H9 (cell line): ENCODE data around the gene HBG2. TPM values are rescaled to one million over a fixed set of nuclear protein-coding genes. Genes with fewer than 3 reads are reported as not detected.

ENCODE experiments used
- DNase-seq: peaks from one replicate; pipeline ENCODE4 v3.0.0-alpha.2; 2017
- H2AFZ ChIP-seq: one replicate; pipeline ENCODE4 v1.6.1; 2013; ENCODE audit warnings: mild to moderate bottlenecking, low read length, control low read depth, moderate library complexity
- H2AK5ac ChIP-seq: 2 replicates; pipeline ENCODE4 v1.6.1; 2013; ENCODE audit warnings: low read length, control low read depth, mixed read lengths; ENCODE audit not compliant: insufficient read length
- H2BK120ac ChIP-seq: one replicate; pipeline ENCODE4 v1.6.1; 2013; ENCODE audit warnings: low read depth, mild to moderate bottlenecking, low read length, control low read depth, inconsistent platforms; ENCODE audit not compliant: poor library complexity, severe bottlenecking
- H2BK12ac ChIP-seq: 2 replicates; pipeline ENCODE4 v1.6.1; 2013; ENCODE audit warnings: low read length, control low read depth, mixed read lengths, low read depth; ENCODE audit not compliant: insufficient read length
- H2BK15ac ChIP-seq: 2 replicates; pipeline ENCODE4 v1.6.1; 2013; ENCODE audit warnings: low read depth, low read length, control low read depth
- H2BK20ac ChIP-seq: one replicate; pipeline ENCODE4 v1.6.1; 2013; ENCODE audit warnings: low read depth, mild to moderate bottlenecking, low read length, control low read depth, inconsistent platforms; ENCODE audit not compliant: poor library complexity, severe bottlenecking
- H2BK5ac ChIP-seq: 2 replicates; pipeline ENCODE4 v1.6.1; 2013; ENCODE audit warnings: low read length, control low read depth, mixed read lengths; ENCODE audit not compliant: insufficient read length
- H3K14ac ChIP-seq: 2 replicates; pipeline ENCODE4 v1.6.1; 2013; ENCODE audit warnings: low read length, control low read depth; ENCODE audit not compliant: insufficient read depth
- H3K18ac ChIP-seq: 2 replicates; pipeline ENCODE4 v1.6.1; 2013; ENCODE audit warnings: low read depth, mild to moderate bottlenecking, mixed read lengths, low read length, control low read depth; ENCODE audit not compliant: insufficient read length
- H3K23ac ChIP-seq: 2 replicates; pipeline ENCODE4 v1.6.1; 2013; ENCODE audit warnings: low read length, control low read depth, mixed read lengths, low read depth; ENCODE audit not compliant: insufficient read length
- H3K23me2 ChIP-seq: 2 replicates; pipeline ENCODE4 v1.6.1; 2013; ENCODE audit warnings: low read depth, mild to moderate bottlenecking, mixed read lengths, low read length, control low read depth; ENCODE audit not compliant: insufficient read length, poor library complexity, severe bottlenecking
- H3K27ac ChIP-seq: 2 replicates; pipeline ENCODE4 v1.5.1; 2013; ENCODE audit warnings: low read length, control low read depth, mixed read lengths, low read depth; ENCODE audit not compliant: insufficient read length
- H3K27me3 ChIP-seq: 2 replicates; pipeline ENCODE4 v1.6.1; 2013; ENCODE audit warnings: low read length, control low read depth, inconsistent platforms; ENCODE audit not compliant: insufficient read depth
- H3K4ac ChIP-seq: 2 replicates; pipeline ENCODE4 v1.6.1; 2013; ENCODE audit warnings: low read depth, mild to moderate bottlenecking, control low read depth, inconsistent platforms, low read length, moderate library complexity
- H3K4me1 ChIP-seq: 2 replicates; pipeline ENCODE4 v1.6.1; 2013; ENCODE audit warnings: low read length, control low read depth, inconsistent platforms; ENCODE audit not compliant: insufficient read depth
- H3K4me2 ChIP-seq: 2 replicates; pipeline ENCODE4 v1.6.1; 2013; ENCODE audit warnings: low read length, control low read depth, mixed read lengths; ENCODE audit not compliant: insufficient read length, insufficient read depth
- H3K56ac ChIP-seq: 2 replicates; pipeline ENCODE4 v1.6.1; 2013; ENCODE audit warnings: low read depth, mild to moderate bottlenecking, mixed read lengths, low read length, control low read depth; ENCODE audit not compliant: insufficient read length
- H3K79me1 ChIP-seq: 2 replicates; pipeline ENCODE4 v1.6.1; 2013; ENCODE audit warnings: low read depth, mild to moderate bottlenecking, moderate library complexity, low read length, control low read depth, inconsistent platforms; ENCODE audit not compliant: insufficient read depth, poor library complexity, severe bottlenecking
- H3K79me2 ChIP-seq: 2 replicates; pipeline ENCODE4 v1.6.1; 2013; ENCODE audit warnings: low read length, control low read depth, inconsistent platforms; ENCODE audit not compliant: insufficient read depth
- H3K9ac ChIP-seq: 2 replicates; pipeline ENCODE4 v1.6.1; 2013; ENCODE audit warnings: low read length, control low read depth, mixed read lengths; ENCODE audit not compliant: insufficient read length; ENCODE audit errors: extremely low read depth
- H3K9me3 ChIP-seq: one replicate; pipeline ENCODE4 v1.6.1; 2013; ENCODE audit warnings: low read depth, low read length, inconsistent platforms; ENCODE audit not compliant: control insufficient read depth
- H3T11ph ChIP-seq: one replicate; pipeline ENCODE4 v1.6.1; 2013; ENCODE audit warnings: mild to moderate bottlenecking, low read length, control low read depth, inconsistent platforms
- H4K20me1 ChIP-seq: one replicate; pipeline ENCODE4 v1.6.1; 2013; ENCODE audit not compliant: control insufficient read depth, insufficient read length, insufficient read depth
- H4K5ac ChIP-seq: 2 replicates; pipeline ENCODE4 v1.6.1; 2013; ENCODE audit warnings: low read depth, mild to moderate bottlenecking, mixed read lengths, low read length, control low read depth; ENCODE audit not compliant: insufficient read length
- H4K8ac ChIP-seq: replicated peaks from 2 replicates; pipeline ENCODE4 v1.6.1; 2013; ENCODE audit warnings: low read length, control low read depth, mixed read lengths, low read depth; ENCODE audit not compliant: insufficient read length
- H4K91ac ChIP-seq: 2 replicates; pipeline ENCODE4 v1.6.1; 2013; ENCODE audit warnings: low read depth, mild to moderate bottlenecking, moderate library complexity, mixed read lengths, low read length, control low read depth; ENCODE audit not compliant: insufficient read length
- H3K27ac Mint-ChIP-seq, 3 experiments: 2 replicates in 2 of 3; 3 replicates in 1 of 3; pipeline ENCODE4 v1.8.0; 2020 to 2021; ENCODE audit warnings: mixed read lengths in 3 of 3, mild to moderate bottlenecking in 1 of 3, moderate library complexity in 1 of 3
- H3K27me3 Mint-ChIP-seq: 2 replicates; pipeline ENCODE4 v1.8.0; 2021; ENCODE audit warnings: low read depth, mild to moderate bottlenecking, moderate library complexity, mixed read lengths
- H3K36me3 Mint-ChIP-seq, 3 experiments: 2 replicates in 2 of 3; 3 replicates in 1 of 3; pipeline ENCODE4 v1.8.0; 2020 to 2021; ENCODE audit warnings: low read depth in 3 of 3, mixed read lengths in 3 of 3; ENCODE audit not compliant: insufficient read depth in 1 of 3
- H3K4me1 Mint-ChIP-seq, 2 experiments: 2 replicates each; pipeline ENCODE4 v1.8.0; 2020; ENCODE audit warnings: mixed read lengths in 2 of 2
- H3K4me3 Mint-ChIP-seq, 2 experiments: 2 replicates in 1 of 2; 3 replicates in 1 of 2; pipeline ENCODE4 v1.8.0; 2020 to 2021; ENCODE audit warnings: mild to moderate bottlenecking in 2 of 2, mixed read lengths in 2 of 2, moderate library complexity in 1 of 2
- H3K9me3 Mint-ChIP-seq, 2 experiments: 2 replicates in 1 of 2; 3 replicates in 1 of 2; pipeline ENCODE4 v1.8.0; 2020; ENCODE audit warnings: mild to moderate bottlenecking in 2 of 2, mixed read lengths in 2 of 2, moderate library complexity in 1 of 2
- WGBS: extraction: QIAGEN DNeasy Blood & Tissue Kit; methylation state at CpG from one replicate; pipeline ENCODE4 v1.1.7; 2013; ENCODE audit warnings: missing lambda C conversion rate, low lambda C conversion rate, mixed read lengths; ENCODE audit not compliant: insufficient read length; ENCODE audit errors: extremely low coverage; 5-methylcytosine and 5-hydroxymethylcytosine counted together
- total RNA-seq: library from RNA; stranded (reverse); gene quantifications from 2 replicates; pipeline ENCODE4 v1.2.1, GENCODE V29; 2021
- TF ChIP-seq, protein P1 (sequence below): fragments of 200-600 bp; sonication (generic); conservative IDR thresholded peaks from 3 replicates; pipeline ENCODE4 v1.8.0; 2021; ENCODE audit warnings: antibody characterized with exemption, mild to moderate bottlenecking

Gene HBG2
- total RNA-seq, 1 experiment from 2014 or later: not detected

DNA sequence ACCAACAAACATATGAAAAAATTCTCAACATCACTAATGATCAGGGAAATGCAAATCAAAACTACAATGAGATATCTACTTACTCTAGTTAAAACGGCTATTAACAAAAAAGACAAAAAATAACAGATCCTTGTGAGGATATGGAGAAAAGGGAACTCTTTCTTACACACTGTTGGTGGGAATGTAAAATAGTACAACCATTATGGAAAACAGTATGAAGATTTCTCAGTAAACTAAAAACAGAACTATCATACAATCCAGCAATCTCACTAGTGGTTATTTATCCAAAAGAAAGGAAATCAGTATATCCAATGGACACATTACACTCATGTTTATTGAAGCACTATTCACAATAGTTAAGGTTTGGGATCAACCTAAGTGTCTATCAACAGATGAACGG, 11.3 kb upstream of the HBG2 start:
- Histone ChIP-seq H2BK12ac (no peak overlapping the region), H2BK15ac (no peak overlapping the region), H4K8ac (no peak overlapping the region), H3K23ac (no peak overlapping the region), H3K56ac (no peak overlapping the region), H2AFZ (no peak overlapping the region), H3K23me2 (no peaks in the 10 kb centered on the region), H3K14ac (no peak overlapping the region), H3T11ph (no peak overlapping the region), H2BK120ac (no peak overlapping the region), H2AK5ac (no peak overlapping the region), H3K9ac (no peak overlapping the region), H3K4me2 (no peak overlapping the region), H3K27me3 (no peaks in the 10 kb centered on the region), H3K79me2 (no peaks in the 10 kb centered on the region), H3K9me3 (no peaks in the 10 kb centered on the region), H3K79me1 (no peaks in the 10 kb centered on the region), H4K5ac (no peak overlapping the region), H4K91ac (no peak overlapping the region), H2BK20ac (no peak overlapping the region), H3K18ac (no peak overlapping the region), H3K4me1 (no peaks in the 10 kb centered on the region), H3K4ac (no peak overlapping the region), H3K27ac (no peak overlapping the region), H4K20me1 (no peaks in the 10 kb centered on the region), H2BK5ac (no peak overlapping the region)
- no peak for DNase-seq
- H3K9me3 Mint-ChIP-seq: peaks cover 0 to 4% of the 10 kb centered on the region in 2 experiments; a peak in 3 of 5 replicates
- TF ChIP-seq, protein P1, sequence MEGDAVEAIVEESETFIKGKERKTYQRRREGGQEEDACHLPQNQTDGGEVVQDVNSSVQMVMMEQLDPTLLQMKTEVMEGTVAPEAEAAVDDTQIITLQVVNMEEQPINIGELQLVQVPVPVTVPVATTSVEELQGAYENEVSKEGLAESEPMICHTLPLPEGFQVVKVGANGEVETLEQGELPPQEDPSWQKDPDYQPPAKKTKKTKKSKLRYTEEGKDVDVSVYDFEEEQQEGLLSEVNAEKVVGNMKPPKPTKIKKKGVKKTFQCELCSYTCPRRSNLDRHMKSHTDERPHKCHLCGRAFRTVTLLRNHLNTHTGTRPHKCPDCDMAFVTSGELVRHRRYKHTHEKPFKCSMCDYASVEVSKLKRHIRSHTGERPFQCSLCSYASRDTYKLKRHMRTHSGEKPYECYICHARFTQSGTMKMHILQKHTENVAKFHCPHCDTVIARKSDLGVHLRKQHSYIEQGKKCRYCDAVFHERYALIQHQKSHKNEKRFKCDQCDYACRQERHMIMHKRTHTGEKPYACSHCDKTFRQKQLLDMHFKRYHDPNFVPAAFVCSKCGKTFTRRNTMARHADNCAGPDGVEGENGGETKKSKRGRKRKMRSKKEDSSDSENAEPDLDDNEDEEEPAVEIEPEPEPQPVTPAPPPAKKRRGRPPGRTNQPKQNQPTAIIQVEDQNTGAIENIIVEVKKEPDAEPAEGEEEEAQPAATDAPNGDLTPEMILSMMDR: no peak
- H3K4me1 Mint-ChIP-seq: peaks cover 0 to 5% of the 10 kb centered on the region in 2 experiments; a peak in 2 of 4 replicates
- no peak overlapping the region for H3K4me3 Mint-ChIP-seq
- no peak overlapping the region for H3K27ac Mint-ChIP-seq
- peaks cover 11% of the 10 kb centered on the region for H3K27me3 Mint-ChIP-seq
- no peaks in the 10 kb centered on the region for H3K36me3 Mint-ChIP-seq
- WGBS: no CpG with 5 or more reads among the region's 2 CpGs
